DMS79 treated with DMSO at 0.1 percent for 48 hours (cell line): ENCODE results near the gene TRIP13.
"Not testable (repeated sequence)": the region's sequence is repeated elsewhere in the genome, so short reads cannot be mapped to it uniquely, and the experiment has no call there.

Source experiments
- DNase-seq: peaks from one replicate; lab custom pipeline; 2025; lab: John Stamatoyannopoulos, UW

TRIP13 gene

GRCh38 chr5:891837-892393 is 769 bp upstream of the TRIP13 start:
- no peak for DNase-seq

- no peak for DNase-seq
Observed at GRCh38 chr5:893137-893506, 438 bp downstream of the TRIP13 start.

- DNase-seq: no peak
Observed at GRCh38 chr5:893711-894110, 1.0 kb downstream of the TRIP13 start.

GRCh38 chr5:900781-901180 is 8.1 kb downstream of the TRIP13 start:
- DNase-seq: no peak

GRCh38 chr5:902129-902916 is 9.6 kb downstream of the TRIP13 start:
- peak; percentile 74 for DNase-seq

GRCh38 chr5:903756-904096 is 11.0 kb downstream of the TRIP13 start:
- DNase-seq: no peak

- no peak for DNase-seq
Observed at GRCh38 chr5:905139-905642, 12.5 kb downstream of the TRIP13 start.

GRCh38 chr5:907366-907910 is 14.8 kb downstream of the TRIP13 start:
- DNase-seq: no peak

GRCh38 chr5:908172-908571 is 15.5 kb downstream of the TRIP13 start:
- no peak for DNase-seq

GRCh38 chr5:909086-909485 is 16.4 kb downstream of the TRIP13 start:
- DNase-seq: peak; percentile 14

- no peak for DNase-seq
Observed at GRCh38 chr5:909994-910768, 17.5 kb downstream of the TRIP13 start.

GRCh38 chr5:910769-911160 is 18.1 kb downstream of the TRIP13 start:
- no peak for DNase-seq

GRCh38 chr5:911601-912000 is 18.9 kb downstream of the TRIP13 start:
- no peak for DNase-seq

- no peak for DNase-seq
Observed at GRCh38 chr5:912280-913091, 19.8 kb downstream of the TRIP13 start.

- DNase-seq: no peak
Observed at GRCh38 chr5:914174-914573, 21.5 kb downstream of the TRIP13 start.

GRCh38 chr5:914612-915011 is 21.9 kb downstream of the TRIP13 start:
- no peak for DNase-seq

- not testable (repeated sequence) for DNase-seq
Observed at GRCh38 chr5:915346-915745, 22.7 kb downstream of the TRIP13 start.

GRCh38 chr5:915946-916345 is 23.3 kb downstream of the TRIP13 start:
- no peak for DNase-seq

GRCh38 chr5:916441-917293 is 24.0 kb downstream of the TRIP13 start:
- no peak for DNase-seq

GRCh38 chr5:918717-919116 is 26.0 kb downstream of the TRIP13 start:
- not testable (repeated sequence) for DNase-seq
